ENCODE data around the gene CASP14.

GRCh38 chr19:15091918-15092753 is 42.9 kb downstream of the CASP14 start:
- TF ChIP-seq CTCF (conservative IDR thresholded peaks at IDR 0.05; ENCODE audit: low read length) (peak; percentile 83), EZH2phosphoT487 (IDR thresholded peaks at IDR 0.05; ENCODE audit: borderline replicate concordance, low read depth, low read length) (no peak)

All from OCI-LY7 (cell line).